Measurements from ENCODE around the gene TUFT1. TPM values are rescaled to one million over a fixed set of nuclear protein-coding genes. Genes with fewer than 3 reads are reported as not detected.

The TUFT1 gene
- total and polyA plus RNA-seq, 2 of the 13 experiments (the other 11 are each of a cell fraction or from before 2014, with no cell fraction given) = 6.4 to 7.3 TPM

- TF ChIP-seq, protein P1, sequence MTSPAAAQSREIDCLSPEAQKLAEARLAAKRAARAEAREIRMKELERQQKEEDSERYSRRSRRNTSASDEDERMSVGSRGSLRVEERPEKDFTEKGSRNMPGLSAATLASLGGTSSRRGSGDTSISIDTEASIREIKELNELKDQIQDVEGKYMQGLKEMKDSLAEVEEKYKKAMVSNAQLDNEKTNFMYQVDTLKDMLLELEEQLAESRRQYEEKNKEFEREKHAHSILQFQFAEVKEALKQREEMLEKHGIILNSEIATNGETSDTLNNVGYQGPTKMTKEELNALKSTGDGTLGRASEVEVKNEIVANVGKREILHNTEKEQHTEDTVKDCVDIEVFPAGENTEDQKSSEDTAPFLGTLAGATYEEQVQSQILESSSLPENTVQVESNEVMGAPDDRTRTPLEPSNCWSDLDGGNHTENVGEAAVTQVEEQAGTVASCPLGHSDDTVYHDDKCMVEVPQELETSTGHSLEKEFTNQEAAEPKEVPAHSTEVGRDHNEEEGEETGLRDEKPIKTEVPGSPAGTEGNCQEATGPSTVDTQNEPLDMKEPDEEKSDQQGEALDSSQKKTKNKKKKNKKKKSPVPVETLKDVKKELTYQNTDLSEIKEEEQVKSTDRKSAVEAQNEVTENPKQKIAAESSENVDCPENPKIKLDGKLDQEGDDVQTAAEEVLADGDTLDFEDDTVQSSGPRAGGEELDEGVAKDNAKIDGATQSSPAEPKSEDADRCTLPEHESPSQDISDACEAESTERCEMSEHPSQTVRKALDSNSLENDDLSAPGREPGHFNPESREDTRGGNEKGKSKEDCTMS (CRISPR knock-in tag; conservative IDR thresholded peaks at IDR 0.05) = no peak
- TF ChIP-seq, protein P2, sequence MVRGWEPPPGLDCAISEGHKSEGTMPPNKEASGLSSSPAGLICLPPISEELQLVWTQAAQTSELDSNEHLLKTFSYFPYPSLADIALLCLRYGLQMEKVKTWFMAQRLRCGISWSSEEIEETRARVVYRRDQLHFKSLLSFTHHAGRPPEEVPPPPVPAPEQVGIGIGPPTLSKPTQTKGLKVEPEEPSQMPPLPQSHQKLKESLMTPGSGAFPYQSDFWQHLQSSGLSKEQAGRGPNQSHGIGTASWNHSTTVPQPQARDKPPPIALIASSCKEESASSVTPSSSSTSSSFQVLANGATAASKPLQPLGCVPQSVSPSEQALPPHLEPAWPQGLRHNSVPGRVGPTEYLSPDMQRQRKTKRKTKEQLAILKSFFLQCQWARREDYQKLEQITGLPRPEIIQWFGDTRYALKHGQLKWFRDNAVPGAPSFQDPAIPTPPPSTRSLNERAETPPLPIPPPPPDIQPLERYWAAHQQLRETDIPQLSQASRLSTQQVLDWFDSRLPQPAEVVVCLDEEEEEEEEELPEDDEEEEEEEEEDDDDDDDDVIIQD (CRISPR knock-in tag; IDR thresholded peaks at IDR 0.05; ENCODE audit: low read depth) = no peak
- TF ChIP-seq, protein P3, sequence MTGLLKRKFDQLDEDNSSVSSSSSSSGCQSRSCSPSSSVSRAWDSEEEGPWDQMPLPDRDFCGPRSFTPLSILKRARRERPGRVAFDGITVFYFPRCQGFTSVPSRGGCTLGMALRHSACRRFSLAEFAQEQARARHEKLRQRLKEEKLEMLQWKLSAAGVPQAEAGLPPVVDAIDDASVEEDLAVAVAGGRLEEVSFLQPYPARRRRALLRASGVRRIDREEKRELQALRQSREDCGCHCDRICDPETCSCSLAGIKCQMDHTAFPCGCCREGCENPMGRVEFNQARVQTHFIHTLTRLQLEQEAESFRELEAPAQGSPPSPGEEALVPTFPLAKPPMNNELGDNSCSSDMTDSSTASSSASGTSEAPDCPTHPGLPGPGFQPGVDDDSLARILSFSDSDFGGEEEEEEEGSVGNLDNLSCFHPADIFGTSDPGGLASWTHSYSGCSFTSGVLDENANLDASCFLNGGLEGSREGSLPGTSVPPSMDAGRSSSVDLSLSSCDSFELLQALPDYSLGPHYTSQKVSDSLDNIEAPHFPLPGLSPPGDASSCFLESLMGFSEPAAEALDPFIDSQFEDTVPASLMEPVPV (CRISPR knock-in tag; IDR thresholded peaks at IDR 0.05) = no peak
- TF ChIP-seq ZBTB8A (CRISPR knock-in tag; IDR thresholded peaks at IDR 0.05; ENCODE audit: borderline replicate concordance, low read depth) (no peak), SOX5 (CRISPR knock-in tag; IDR thresholded peaks at IDR 0.05; ENCODE audit: borderline replicate concordance) (no peak), PHB2 (IDR thresholded peaks at IDR 0.05; ENCODE audit: partially characterized antibody) (no peak), SIN3A (IDR thresholded peaks at IDR 0.05; ENCODE audit: borderline replicate concordance, low read depth, low read length) (peak; percentile 62; the same call in 1 of the 2 replicates), KDM1A (CRISPR knock-in tag; IDR thresholded peaks at IDR 0.05) (no peak), ARNT (IDR thresholded peaks at IDR 0.05) (no peak), PRDM10 (CRISPR knock-in tag; IDR thresholded peaks at IDR 0.05; ENCODE audit: low read depth) (0 out of 2 replicates have a peak, but pooled peaks have one; percentile 33), HOXA3 (CRISPR knock-in tag; IDR thresholded peaks at IDR 0.05) (peak; percentile 93), FOSL1 (CRISPR knock-in tag; IDR thresholded peaks at IDR 0.05; ENCODE audit: borderline replicate concordance) (no peak), RORA (CRISPR knock-in tag; IDR thresholded peaks at IDR 0.05) (no peak), ZNF432 (CRISPR knock-in tag; IDR thresholded peaks at IDR 0.05; ENCODE audit: borderline replicate concordance) (no peak), JUN (CRISPR knock-in tag; IDR thresholded peaks at IDR 0.05) (peak; percentile 55; the same call in 1 of the 2 replicates), FOXJ3 (CRISPR knock-in tag; IDR thresholded peaks at IDR 0.05; ENCODE audit: borderline replicate concordance) (no peak), ZFP41 (CRISPR knock-in tag; IDR thresholded peaks at IDR 0.05; ENCODE audit: borderline replicate concordance) (no peak), ZNF782 (CRISPR knock-in tag; IDR thresholded peaks at IDR 0.05; ENCODE audit: borderline replicate concordance) (peak; percentile 66)
- TF ChIP-seq, protein P4, sequence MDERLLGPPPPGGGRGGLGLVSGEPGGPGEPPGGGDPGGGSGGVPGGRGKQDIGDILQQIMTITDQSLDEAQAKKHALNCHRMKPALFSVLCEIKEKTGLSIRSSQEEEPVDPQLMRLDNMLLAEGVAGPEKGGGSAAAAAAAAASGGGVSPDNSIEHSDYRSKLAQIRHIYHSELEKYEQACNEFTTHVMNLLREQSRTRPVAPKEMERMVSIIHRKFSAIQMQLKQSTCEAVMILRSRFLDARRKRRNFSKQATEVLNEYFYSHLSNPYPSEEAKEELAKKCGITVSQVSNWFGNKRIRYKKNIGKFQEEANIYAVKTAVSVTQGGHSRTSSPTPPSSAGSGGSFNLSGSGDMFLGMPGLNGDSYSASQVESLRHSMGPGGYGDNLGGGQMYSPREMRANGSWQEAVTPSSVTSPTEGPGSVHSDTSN (CRISPR knock-in tag; IDR thresholded peaks at IDR 0.05) = no peak
Observed at GRCh38 chr1:151611832-151612500, 71.9 kb downstream of the TUFT1 start, which contains the start of gene SNX27 (continued).
